ENCODE measurements around the gene LBR.

Gene LBR

GRCh38 chr1:225442123-225442505, 14.3 kb upstream of the LBR start:
- DNase-seq = no peak

- DNase-seq = no peak
Observed at GRCh38 chr1:225441314-225442122, 13.7 kb upstream of the LBR start.

DNA sequence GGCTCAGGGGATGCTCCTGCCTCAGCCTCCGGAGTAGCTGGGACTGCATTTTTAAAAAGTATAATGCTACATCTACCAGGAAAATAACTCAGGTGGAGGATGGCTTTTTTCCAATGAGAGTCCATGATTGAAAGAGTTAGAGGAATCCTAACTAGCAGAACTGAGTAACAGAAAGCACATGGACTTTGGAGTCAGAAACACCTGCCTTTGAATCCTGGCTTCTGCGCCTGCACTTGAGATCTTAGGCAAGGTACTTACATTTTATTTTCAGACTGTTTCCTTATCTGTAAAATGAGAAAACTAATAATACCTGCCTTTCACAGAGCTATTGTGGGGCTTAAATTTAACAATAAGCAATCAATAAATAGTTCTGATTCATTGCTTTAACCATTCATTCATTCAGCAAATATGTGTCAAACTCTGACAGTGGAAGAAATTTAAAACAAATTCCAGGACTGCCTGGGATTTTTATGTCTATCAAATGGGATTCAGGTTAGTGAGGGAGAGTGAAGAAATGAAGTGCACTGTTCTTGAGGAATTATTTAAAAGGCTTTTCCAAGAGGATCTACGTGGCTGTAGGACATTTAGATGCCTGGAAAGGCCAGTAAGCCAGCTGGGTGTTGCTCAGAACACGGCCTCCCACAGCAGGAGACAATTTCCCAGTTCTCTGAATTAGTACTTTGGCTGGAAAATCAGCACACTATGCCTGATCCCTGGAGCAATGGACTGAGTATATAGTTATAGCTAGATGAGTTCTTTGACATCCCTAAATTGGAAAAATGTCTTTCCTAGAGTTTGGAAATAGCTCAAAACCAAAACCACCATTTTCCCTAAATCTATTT, 12.8 kb upstream of the LBR start:
- DNase-seq = no peak

DNA sequence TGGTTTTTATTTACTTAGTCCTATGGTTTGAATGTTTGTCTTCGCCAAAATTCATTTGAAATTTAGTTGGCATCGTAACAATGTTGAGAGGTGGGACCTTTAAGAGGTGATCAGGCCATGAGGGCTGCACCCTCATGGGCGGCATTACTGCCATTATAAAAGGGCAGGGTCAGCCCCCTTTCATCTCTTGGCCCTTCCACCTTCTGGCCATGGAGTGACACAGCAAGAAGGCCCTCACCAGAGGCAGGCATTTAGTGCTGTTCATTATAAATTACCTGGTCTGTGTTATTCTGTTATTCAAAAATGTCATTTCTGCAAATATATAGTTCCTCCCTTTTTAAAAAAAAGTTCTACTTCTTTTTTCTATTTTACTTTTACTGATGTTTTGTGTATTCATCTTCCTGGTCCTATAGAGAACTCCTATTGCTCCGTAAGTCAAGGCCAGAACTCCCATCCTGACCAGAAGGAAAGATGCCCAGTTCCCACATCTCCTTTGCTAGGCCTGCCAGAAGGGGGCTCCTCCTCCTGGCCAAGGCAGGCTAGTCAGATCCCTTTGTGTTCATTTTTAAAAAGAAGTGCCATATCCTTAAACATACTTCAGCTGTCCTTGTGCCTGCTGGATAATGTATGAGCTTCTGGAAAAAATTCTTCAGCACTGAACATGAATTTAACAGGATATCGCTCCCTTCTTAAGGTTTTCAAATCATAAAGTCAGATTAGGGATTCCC, 10.0 kb upstream of the LBR start:
- DNase-seq = no peak

- DNase-seq = no peak
Observed at GRCh38 chr1:225435957-225436392, 8.1 kb upstream of the LBR start.

GRCh38 chr1:225435487-225435886, 7.6 kb upstream of the LBR start:
- no peak for DNase-seq

DNA sequence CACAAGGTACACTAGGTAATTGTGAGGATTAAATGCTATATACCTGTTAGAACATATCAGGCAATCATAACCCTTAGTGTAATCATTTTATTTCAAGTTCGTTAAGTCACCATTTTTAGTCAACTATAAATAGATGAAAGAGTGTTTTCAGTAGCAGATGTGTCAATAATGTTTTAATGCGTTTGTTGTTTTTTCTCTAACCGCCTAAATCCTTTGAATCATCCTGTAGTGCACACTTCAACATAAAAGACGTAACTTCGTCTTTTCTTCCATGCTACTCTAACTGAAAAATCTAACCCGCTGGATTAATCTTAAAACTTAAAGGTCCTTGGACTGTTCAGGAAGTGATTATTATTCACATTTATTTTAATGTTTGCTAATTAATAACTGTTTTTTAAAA, 7.2 kb upstream of the LBR start:
- DNase-seq = no peak

GRCh38 chr1:225434046-225434445, 6.2 kb upstream of the LBR start:
- no peak for DNase-seq

DNA sequence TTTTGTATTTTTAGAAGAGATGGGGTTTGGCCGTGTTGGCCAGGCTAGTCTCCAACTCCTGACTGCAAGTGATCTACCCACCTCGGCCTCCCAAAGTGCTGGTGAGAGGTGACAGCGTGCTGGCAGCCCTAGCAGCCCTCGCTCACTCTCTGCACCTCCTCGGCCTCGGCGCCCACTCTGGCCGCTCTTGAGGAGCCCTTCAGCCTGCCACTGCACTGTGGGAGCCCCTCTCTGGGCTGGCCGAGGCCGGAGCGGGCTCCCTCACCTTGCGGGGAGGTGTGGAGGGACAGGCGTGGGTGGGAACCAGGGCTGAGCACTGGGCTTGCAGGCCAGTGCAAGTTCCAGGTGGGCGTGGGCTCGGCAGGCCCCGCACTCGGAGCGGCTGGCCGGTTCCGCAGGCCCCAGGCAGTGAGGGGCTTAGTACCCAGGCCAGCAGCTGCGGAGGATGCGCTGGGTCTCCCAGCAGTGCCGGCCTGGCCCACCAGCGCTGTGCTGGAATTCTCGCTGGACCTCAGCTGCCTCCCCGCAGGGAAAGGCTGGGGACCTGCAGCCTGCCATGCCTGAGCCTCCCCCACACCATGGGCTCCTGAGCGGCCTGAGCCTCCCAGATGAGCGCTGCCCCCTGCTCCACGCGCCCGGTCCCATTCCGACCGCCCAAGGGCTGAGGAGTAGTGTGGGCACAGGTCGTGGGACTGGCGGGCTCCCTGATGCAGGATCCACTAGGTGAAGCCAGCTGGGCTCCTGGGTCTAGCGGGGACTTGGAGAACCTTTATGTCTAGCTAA, 3.4 kb upstream of the LBR start:
- no peak for DNase-seq

GRCh38 chr1:225430301-225430700, 2.5 kb upstream of the LBR start:
- no peak for DNase-seq

DNA sequence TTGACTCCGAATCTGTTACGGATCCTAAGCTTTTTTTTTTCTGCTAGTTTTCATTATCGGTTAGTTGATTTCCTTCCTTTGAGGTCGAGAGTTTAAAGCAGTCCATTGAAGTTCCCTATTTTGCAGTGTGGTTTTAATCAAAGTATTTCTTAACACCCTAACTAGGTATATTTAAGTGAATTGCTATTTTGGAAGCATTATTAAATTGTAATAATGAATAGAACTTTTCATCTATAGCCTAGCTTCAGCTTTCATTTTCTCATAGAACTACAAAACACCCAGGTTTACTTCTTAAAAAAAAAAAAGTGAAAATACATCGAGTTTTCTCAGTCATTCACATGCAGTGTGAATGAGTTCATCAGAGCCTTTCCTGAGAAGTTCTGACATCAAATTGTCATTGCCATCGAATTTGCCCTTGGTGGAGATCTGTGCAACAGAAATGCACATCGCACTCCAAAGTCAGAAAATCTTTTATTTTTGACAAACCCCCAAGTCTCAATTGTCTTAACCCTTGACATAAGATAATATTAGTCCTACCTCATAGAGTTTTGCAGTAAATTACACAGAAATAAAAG, 1.1 kb upstream of the LBR start:
- no peak for DNase-seq

- peak; percentile 91 for DNase-seq
Observed at GRCh38 chr1:225428068-225428880, 436 bp upstream of the LBR start.

DNA sequence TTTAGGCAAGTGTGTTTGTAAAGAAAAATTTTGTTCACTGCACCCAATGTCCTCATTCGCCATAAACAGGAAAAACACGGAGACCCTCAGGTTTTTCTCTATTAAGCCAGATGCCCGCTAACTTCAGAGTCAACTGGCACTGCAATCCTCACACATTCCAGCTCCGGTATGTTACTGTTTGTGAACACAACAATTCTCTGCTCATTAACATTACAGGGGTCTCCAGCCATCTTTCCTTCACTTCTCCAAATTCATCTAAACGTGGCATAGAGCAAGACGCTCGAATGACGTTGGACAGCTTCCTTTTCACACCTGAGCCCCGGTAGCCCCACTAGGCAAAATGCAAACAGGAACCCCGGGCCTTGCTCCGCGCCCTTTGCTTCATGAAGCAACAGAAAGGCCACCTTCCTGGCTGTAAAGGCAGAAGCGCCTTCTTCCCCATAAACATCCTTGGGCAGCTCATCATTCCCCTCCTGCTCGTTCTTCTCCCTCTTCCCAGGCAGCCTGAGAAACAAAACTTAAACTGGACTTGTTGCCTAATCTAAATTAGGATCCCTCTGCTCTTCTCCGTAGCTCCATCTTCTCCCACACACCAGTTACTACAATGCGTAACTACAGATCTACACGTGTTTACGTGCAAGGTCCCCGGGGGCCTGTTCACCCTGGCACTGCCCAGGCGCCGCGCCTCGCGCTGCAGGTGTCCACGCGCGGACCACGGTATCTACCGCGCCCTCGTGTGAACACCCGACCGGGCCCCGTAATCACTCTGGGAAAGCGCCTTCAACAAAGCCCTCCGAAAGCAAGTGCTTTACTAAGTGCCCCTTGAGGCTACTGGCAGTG, 1.2 kb downstream of the LBR start:
- peak; percentile 42 for DNase-seq

DNA sequence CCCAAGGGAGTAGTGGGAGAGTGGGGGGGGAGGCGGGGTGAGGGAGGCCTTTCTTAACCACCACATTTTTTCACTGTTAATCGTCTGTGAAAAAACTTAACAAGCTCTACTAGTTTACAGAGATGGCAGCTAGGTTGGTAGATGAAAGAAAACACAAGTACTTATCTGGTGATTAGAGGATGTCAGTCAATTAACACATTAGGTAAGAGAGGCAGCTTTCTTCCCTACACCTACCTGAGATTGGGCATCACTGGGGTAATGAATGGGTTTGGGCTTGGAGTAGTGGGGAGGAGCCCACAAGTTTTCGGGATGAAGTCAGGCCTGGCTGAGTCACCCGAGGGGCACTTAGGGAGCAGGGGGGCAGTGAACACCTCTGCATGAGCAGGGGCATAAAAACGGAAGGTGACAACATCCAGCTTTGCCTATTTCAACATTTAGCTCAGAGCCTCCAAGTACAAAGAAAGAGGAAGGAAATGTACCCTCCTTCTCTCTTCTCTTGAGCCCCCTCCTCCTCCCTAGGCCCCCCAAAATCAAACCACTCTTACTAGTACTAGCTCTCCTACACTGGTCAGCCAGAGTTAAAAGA, 2.5 kb downstream of the LBR start:
- DNase-seq = no peak

DNA sequence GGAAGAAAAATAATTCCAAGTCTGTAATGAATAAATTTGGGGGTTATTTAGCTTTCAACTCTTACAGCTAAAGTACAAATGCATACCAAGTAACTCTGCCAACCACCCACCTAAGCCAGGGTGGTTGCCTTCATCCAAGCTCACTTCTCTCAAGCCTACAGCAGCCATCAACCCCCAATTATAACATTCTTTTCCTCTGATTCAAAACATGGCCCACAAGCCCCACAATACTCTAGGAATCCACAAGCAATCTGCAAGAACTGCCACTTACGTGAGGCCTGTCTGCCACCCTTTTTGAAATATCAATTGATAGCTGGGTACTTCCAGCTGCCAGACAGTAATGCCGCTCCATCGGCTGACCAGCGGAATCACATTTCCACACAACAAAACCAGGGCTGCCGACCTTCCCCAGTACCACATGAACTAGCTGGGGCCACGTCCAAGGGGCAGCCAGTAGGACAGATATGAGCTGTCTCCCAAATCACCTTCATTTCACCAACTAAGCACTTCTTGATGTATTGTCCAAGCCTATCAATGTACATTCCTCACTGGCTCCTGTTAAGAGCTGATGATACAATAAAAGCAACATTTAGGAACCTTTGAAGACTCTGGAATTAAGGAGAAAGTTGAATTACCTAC, 3.2 kb downstream of the LBR start:
- DNase-seq = no peak

DNA sequence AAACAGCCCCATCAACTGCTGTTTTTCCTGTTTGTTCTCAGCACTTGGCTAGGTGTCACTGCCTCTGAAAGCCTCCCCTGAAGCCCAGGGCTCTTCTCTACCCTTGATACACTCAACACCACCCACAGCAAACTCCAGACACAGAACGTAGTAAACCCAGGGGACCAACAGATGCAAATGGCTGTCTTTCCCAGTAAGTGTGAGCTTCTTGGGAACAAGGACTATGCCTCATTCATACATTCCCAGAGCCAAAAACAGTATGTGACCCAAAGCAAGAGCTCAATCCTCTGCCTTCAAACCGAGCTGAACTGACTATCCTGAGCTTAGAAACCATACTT, 4.4 kb downstream of the LBR start:
- no peak for DNase-seq

DNA sequence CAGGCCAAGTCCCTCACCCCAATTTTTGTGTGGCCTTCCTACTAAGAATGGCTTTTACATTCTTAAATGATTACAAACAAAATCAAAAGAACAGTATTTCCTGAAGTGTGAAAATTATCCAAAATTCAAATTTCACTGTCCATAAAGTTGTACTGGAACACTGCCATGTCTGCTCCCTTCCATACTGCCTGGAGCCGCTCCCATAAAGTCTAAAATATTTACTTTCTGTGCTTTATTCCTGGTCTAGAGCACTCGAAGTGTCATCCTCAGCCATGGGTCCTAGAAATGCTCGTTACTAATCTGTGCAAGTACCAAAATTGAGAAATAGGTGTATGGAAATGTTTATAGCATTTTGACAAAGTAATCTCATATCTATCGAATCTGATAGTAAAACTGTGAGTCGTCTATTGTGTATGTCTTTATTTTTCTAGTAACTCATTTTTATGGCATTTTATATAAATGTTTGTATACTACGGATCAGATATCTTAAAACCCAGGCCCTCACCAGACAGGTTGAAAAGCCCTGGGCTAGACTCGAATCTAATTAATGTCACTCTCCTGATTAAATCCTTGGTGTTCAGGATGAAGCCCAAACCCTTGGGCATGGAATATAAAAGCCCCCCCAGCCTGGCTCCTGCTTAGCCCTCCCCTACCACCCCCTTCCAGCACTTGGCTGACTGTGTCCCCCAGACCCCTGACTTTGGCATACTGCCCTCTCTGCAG, 4.9 kb downstream of the LBR start:
- no peak for DNase-seq

GRCh38 chr1:225422031-225422605, 5.7 kb downstream of the LBR start:
- DNase-seq = no peak

DNA sequence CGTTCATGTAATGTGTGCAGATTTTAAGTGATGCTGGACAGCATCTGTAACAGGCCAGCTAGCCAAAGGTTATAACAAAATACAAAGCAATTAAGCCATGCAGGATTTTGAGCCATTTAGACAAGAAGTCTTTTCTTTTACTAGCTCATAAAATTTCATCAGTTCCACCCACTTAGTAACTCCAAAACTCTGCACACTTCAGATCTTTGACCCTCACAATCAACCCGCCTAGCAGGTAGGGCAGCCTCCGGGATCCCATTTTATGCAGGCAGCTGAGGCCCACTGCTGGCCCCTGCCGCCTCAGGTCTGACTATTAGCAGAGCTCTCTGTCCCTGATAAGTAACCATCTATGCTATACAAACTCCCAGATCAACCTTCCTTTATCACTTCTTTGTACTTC, 9.2 kb downstream of the LBR start:
- DNase-seq = no peak
